Kidney (tissue), 14 donors: ENCODE results near the gene AP1AR. TPM values are rescaled to one million over a fixed set of nuclear protein-coding genes. Genes with fewer than 3 reads are reported as not detected.

Experiments used
- DNase-seq, 5 donors: peaks; one replicate each; pipeline ENCODE4 v3.0.0-alpha.2; 2013 to 2020
- FAIRE-seq: peaks from 2 replicates; lab custom pipeline; 2012; peaks lifted over from hg19 to GRCh38; lab: Jason Lieb, UNC
- H3K27ac ChIP-seq, 2 donors: one replicate each; pipeline ENCODE4 v1.7.0; 2013; ENCODE audit warnings: low read depth in 2 of 2, low read length in 2 of 2, inconsistent platforms in 1 of 2
- H3K27me3 ChIP-seq: one replicate; pipeline ENCODE4 v1.7.1; 2013; ENCODE audit warnings: low read length, inconsistent platforms; ENCODE audit not compliant: control insufficient read depth, insufficient read depth
- H3K36me3 ChIP-seq, 3 donors: one replicate each; pipeline versions ENCODE4 v1.7.0 to v1.7.1; 2013; ENCODE audit warnings: low read length in 3 of 3, control low read depth in 1 of 3, inconsistent platforms in 1 of 3; ENCODE audit not compliant: insufficient read depth in 3 of 3, control insufficient read depth in 2 of 3
- H3K4me1 ChIP-seq, 3 donors: one replicate each; pipeline versions ENCODE4 v1.7.0 to v1.7.1; 2013; ENCODE audit warnings: low read length in 3 of 3, inconsistent platforms in 1 of 3, low read depth in 1 of 3; ENCODE audit not compliant: control insufficient read depth in 2 of 3, insufficient read depth in 2 of 3
- H3K4me3 ChIP-seq, 3 donors: one replicate each; pipeline versions ENCODE4 v1.7.0 to v1.8.1; 2013; ENCODE audit warnings: low read length in 3 of 3, control low read depth in 1 of 3, inconsistent platforms in 1 of 3
- H3K9ac ChIP-seq, 3 donors: one replicate each; pipeline versions ENCODE4 v1.7.0 to v1.7.1; 2013; ENCODE audit warnings: low read length in 3 of 3, control low read depth in 1 of 3, inconsistent platforms in 1 of 3
- H3K9me3 ChIP-seq, 3 donors: one replicate each; pipeline versions ENCODE4 v1.7.0 to v1.7.1; 2013; ENCODE audit warnings: low read length in 3 of 3, control low read depth in 1 of 3, inconsistent platforms in 1 of 3; ENCODE audit not compliant: control insufficient read depth in 2 of 3, insufficient read depth in 1 of 3
- intact Hi-C: fragments of 100-400 bp; cut with DNase I; formaldehyde crosslinking; loops from one replicate; pipeline ENCODE4 v1.11.1; 2022
- polyA plus RNA-seq: library from polyadenylated mRNA; stranded (reverse); fragments of 350-450 nt; fragmentation: Illumina TruSeq; extraction: RNeasy Lipid Tissue Mini Kit (QIAGEN cat#74804); gene quantifications from one replicate; pipeline ENCODE4 v1.2.3, GENCODE V29; 2014; ENCODE audit warnings: low read depth, low replicate concordance; ENCODE audit not compliant: insufficient read depth
- total RNA-seq: library from RNA; stranded (reverse); fragmentation: NEBNext Ultra II Directional; extraction: Animal tissue kit (Norgen Biotek cat#: 25700); gene quantifications from one replicate; pipeline ENCODE4 v1.2.1, GENCODE V29; 2021
- TF ChIP-seq, protein P1 (sequence below): IDR thresholded peaks from 3 replicates; pipeline ENCODE4 v1.5.1; 2012; ENCODE audit warnings: mild to moderate bottlenecking, moderate library complexity, borderline replicate concordance; ENCODE audit not compliant: insufficient read depth; ENCODE audit errors: extremely low read depth
- donor health status: control.
- donor health status: control.
- donor health status: control.
- donor health status: control.
- donor health status: control.
- donor health status: DM: yes; HTN: yes; CAD: no.
- donor health status: Normal renal cell carcinoma (clear cell type).

The AP1AR gene
- total and polyA plus RNA-seq, 2 donors from 2014 or later: 8.7 to 20.3 TPM

DNA sequence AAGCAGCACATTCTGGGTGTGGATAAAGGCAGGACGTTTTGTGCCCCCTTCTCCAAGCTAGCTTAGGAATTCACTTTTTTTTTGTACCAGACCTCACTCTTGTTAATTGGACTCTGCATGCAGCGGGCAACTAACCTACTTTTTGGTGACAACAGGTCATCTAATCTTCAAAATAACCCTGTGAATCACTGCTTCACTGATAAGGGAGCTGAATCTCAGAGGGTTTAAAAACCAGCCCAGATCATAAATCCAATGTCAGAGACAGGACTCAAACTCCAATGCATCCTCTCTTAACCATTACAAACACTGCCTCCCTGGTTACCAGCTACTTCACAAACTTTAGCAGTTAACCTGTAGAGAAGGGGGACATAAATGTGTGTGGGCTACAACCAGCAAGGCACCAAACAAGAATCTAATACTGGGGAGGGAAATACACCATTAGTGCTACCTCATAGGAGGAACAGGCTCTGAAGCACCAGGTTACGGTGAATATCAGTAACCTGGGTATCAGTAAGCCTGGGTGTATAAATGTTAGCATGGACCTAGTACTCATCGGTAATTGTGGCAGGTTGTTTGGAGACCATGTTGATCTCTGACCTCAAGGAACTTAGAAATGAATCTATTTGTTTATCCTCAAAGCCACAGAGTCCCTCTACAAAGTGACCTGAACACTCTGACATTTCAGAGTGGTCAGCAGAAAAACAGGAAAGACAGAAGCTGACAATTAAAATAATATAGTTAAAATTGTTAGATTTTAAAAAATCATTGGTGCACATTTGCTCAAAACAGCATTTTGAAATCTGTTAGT, 51.5 kb downstream of the AP1AR start:
- Histone ChIP-seq H3K27ac (no peak overlapping the region), H3K4me3 (no peak overlapping the region), H3K9ac (no peak overlapping the region), H3K9me3 (no peaks in the 10 kb centered on the region), H3K27me3 (no peaks in the 10 kb centered on the region), H3K4me1 (peaks cover 0 to 4% (median 0%) of the 10 kb centered on the region in 3 donors), H3K36me3 (no peaks in the 10 kb centered on the region)
- intact Hi-C loops: no loop called here
- no peak for DNase-seq
- FAIRE-seq: no peak
- TF ChIP-seq, protein P1, sequence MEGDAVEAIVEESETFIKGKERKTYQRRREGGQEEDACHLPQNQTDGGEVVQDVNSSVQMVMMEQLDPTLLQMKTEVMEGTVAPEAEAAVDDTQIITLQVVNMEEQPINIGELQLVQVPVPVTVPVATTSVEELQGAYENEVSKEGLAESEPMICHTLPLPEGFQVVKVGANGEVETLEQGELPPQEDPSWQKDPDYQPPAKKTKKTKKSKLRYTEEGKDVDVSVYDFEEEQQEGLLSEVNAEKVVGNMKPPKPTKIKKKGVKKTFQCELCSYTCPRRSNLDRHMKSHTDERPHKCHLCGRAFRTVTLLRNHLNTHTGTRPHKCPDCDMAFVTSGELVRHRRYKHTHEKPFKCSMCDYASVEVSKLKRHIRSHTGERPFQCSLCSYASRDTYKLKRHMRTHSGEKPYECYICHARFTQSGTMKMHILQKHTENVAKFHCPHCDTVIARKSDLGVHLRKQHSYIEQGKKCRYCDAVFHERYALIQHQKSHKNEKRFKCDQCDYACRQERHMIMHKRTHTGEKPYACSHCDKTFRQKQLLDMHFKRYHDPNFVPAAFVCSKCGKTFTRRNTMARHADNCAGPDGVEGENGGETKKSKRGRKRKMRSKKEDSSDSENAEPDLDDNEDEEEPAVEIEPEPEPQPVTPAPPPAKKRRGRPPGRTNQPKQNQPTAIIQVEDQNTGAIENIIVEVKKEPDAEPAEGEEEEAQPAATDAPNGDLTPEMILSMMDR: no peak

DNA sequence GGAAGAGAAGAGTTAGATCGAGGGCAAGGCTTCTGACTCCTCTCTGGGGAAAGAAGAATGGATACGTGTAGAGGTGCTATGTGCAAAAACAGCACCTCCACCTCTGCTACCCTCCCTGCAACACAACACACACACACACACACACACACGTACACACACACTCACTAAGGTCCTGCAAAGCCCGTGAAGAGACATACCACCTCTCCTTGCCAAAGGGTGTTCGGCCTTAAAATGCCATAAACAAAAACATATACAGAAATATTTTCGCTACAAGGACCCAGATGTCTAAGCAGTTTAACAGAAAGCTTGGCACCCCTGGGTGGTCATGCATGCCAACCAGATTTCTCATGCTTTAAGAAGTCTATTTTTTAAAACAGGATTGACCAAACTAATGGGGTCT, 52.6 kb downstream of the AP1AR start:
- peak overlapping the region; percentile 23 to 93 (median 90) for H3K4me3 ChIP-seq
- no peak overlapping the region for H3K27ac ChIP-seq
- TF ChIP-seq, protein P1: no peak
- FAIRE-seq (no peak), DNase-seq (peak in 3 of 5 donors; percentile 10 to 21 (median 17))
- peak overlapping the region in 1 of 3 donors; percentile 72 for H3K9ac ChIP-seq
- no peaks in the 10 kb centered on the region for H3K27me3 ChIP-seq
- intact Hi-C loops: no loop called here
- H3K9me3 ChIP-seq: no peaks in the 10 kb centered on the region
- no peaks in the 10 kb centered on the region for H3K36me3 ChIP-seq
- H3K4me1 ChIP-seq: peaks cover 0 to 4% (median 0%) of the 10 kb centered on the region in 3 donors

DNA sequence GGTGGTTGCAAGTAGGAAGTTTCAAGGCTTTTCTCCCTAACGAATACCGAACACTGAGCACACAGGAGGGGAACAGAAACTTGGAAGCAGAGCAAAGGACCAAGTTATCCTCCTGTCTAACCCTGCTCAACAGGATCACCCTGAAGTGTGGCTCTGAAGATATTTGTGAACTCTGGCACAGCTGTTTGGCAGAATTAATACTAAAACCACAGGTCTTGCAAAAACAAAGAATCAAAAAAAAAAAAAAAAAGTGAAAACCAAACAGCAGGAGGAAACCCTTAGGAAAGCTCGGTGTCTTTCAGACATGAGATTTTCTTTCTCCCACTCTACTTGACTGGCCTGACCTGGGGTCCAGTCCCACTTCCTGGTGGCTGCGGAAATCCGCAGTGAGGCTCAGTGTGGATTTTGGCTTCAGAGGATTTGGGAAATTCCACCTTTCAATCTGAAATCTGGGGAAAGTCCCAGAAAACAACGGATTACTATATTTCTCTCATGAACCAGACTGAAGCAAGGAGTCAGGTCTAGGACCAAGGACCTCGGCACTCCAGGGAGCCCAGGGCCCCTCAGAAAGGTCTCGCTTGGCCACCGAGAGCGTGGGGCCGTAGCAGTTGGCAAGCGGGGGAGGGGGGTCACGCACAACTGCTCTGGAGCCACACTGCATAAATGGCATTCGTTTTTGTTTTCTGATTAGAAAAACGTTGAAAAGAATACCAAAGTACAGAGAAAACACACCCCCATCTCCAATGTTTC, 53.2 kb downstream of the AP1AR start:
- Histone ChIP-seq H3K27ac (peak overlapping the region; percentile 41 to 51), H3K9ac (peak overlapping the region; percentile 26 to 72 (median 69)), H3K9me3 (no peaks in the 10 kb centered on the region), H3K4me3 (peak overlapping the region; percentile 77 to 93 (median 90)), H3K36me3 (no peaks in the 10 kb centered on the region), H3K27me3 (no peaks in the 10 kb centered on the region), H3K4me1 (peaks cover 0 to 4% (median 0%) of the 10 kb centered on the region in 3 donors)
- intact Hi-C loops: no loop called here
- FAIRE-seq: no peak
- TF ChIP-seq, protein P1: no peak
- DNase-seq: peak; percentile 58 to 75 (median 66)
